Ecto neural progenitor cell (in vitro differentiated cells): ENCODE data around the gene ALX4.

ENCODE experiments used
- DNase-seq: peaks from one replicate; pipeline ENCODE4 v3.0.0-alpha.2; 2018; ENCODE audit warnings: low spot score

The ALX4 gene

GRCh38 chr11:44300844-44301563 is 8.9 kb downstream of the ALX4 start:
- no peak for DNase-seq

- DNase-seq, result no peak
Measured at GRCh38 chr11:44298862-44299261, 11.1 kb downstream of the ALX4 start.

GRCh38 chr11:44290208-44290607 is 19.7 kb downstream of the ALX4 start:
- DNase-seq, result no peak

GRCh38 chr11:44288133-44288526 is 21.8 kb downstream of the ALX4 start:
- DNase-seq, result no peak

- no peak for DNase-seq
Measured at GRCh38 chr11:44286911-44287310, 23.0 kb downstream of the ALX4 start.

GRCh38 chr11:44286268-44286880 is 23.6 kb downstream of the ALX4 start:
- peak; percentile 85 for DNase-seq

- no peak for DNase-seq
Measured at GRCh38 chr11:44285756-44286155, 24.2 kb downstream of the ALX4 start.

GRCh38 chr11:44282620-44283019 is 27.3 kb downstream of the ALX4 start:
- DNase-seq, result no peak

GRCh38 chr11:44281151-44281550 is 28.8 kb downstream of the ALX4 start:
- DNase-seq, result no peak

- DNase-seq, result no peak
Measured at GRCh38 chr11:44280257-44280656, 29.7 kb downstream of the ALX4 start.

GRCh38 chr11:44279483-44279882 is 30.5 kb downstream of the ALX4 start:
- DNase-seq, result no peak

- no peak for DNase-seq
Measured at GRCh38 chr11:44277196-44278090, 32.5 kb downstream of the ALX4 start.

GRCh38 chr11:44275961-44276550 is 33.9 kb downstream of the ALX4 start:
- DNase-seq, result no peak

- DNase-seq, result no peak
Measured at GRCh38 chr11:44275241-44275640, 34.7 kb downstream of the ALX4 start.

GRCh38 chr11:44274404-44274803 is 35.5 kb downstream of the ALX4 start:
- no peak for DNase-seq

- DNase-seq, result no peak
Measured at GRCh38 chr11:44271286-44271685, 38.7 kb downstream of the ALX4 start.

GRCh38 chr11:44270403-44271273 is 39.3 kb downstream of the ALX4 start:
- DNase-seq, result no peak

- DNase-seq, result no peak
Measured at GRCh38 chr11:44269369-44270351, 40.3 kb downstream of the ALX4 start.

GRCh38 chr11:44268614-44269080 is 41.3 kb downstream of the ALX4 start:
- DNase-seq, result no peak
